ENCODE data around the gene TMEM184A.

DNA sequence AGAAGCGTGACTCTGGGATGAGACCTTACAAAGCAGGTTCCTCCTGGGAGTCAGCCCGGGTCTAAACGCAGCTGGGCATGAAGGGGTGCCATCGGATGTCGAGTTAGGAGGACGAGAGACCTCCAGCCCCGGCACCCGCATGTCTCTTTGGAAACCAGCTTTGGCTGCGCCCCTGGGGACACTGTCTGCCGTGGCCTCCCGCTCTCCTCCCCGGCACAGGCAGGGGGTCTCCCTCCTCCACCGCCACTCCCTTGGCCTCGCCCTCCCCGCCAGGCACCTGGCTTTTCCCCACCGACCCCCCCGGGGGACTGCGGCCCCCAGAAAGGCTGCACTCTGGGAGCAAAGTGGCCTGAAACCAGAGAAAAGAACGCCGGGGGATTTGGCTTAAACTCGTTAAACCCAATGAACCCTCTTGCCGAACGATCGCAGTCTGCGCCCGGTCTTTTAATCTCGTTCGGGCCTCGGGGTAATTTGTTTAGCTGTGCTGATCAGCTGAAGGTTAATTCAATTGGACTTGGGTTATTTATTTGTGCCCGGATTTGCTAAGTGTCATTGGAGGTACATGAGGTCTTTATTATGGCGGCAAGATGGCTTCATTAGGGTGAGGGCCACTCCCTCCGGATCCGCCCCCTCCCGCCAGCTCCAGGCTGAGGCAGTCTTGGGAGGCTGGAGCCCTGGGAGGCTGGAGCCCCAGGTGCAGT is 30.3 kb upstream of the TMEM184A start:
- TF ChIP-seq, protein P1, sequence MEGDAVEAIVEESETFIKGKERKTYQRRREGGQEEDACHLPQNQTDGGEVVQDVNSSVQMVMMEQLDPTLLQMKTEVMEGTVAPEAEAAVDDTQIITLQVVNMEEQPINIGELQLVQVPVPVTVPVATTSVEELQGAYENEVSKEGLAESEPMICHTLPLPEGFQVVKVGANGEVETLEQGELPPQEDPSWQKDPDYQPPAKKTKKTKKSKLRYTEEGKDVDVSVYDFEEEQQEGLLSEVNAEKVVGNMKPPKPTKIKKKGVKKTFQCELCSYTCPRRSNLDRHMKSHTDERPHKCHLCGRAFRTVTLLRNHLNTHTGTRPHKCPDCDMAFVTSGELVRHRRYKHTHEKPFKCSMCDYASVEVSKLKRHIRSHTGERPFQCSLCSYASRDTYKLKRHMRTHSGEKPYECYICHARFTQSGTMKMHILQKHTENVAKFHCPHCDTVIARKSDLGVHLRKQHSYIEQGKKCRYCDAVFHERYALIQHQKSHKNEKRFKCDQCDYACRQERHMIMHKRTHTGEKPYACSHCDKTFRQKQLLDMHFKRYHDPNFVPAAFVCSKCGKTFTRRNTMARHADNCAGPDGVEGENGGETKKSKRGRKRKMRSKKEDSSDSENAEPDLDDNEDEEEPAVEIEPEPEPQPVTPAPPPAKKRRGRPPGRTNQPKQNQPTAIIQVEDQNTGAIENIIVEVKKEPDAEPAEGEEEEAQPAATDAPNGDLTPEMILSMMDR (conservative IDR thresholded peaks at IDR 0.05; ENCODE audit: low read depth in 2 of 2) = no peak
- TF ChIP-seq POLR2AphosphoS5 (IDR thresholded peaks at IDR 0.05; ENCODE audit: low read depth) = no peak
- TF ChIP-seq EZH2 (IDR thresholded peaks at IDR 0.05; ENCODE audit: low read depth, unreplicated experiment) = no peak
- TF ChIP-seq CREB1 (CRISPR knock-in tag; IDR thresholded peaks at IDR 0.05; ENCODE audit: low read depth) = no peak
- no peak for TF ChIP-seq EZH2phosphoT487 (IDR thresholded peaks at IDR 0.05; ENCODE audit: unreplicated experiment)
- TF ChIP-seq JUNB (IDR thresholded peaks at IDR 0.05; ENCODE audit: unreplicated experiment) = no peak
- TF ChIP-seq, protein P2, sequence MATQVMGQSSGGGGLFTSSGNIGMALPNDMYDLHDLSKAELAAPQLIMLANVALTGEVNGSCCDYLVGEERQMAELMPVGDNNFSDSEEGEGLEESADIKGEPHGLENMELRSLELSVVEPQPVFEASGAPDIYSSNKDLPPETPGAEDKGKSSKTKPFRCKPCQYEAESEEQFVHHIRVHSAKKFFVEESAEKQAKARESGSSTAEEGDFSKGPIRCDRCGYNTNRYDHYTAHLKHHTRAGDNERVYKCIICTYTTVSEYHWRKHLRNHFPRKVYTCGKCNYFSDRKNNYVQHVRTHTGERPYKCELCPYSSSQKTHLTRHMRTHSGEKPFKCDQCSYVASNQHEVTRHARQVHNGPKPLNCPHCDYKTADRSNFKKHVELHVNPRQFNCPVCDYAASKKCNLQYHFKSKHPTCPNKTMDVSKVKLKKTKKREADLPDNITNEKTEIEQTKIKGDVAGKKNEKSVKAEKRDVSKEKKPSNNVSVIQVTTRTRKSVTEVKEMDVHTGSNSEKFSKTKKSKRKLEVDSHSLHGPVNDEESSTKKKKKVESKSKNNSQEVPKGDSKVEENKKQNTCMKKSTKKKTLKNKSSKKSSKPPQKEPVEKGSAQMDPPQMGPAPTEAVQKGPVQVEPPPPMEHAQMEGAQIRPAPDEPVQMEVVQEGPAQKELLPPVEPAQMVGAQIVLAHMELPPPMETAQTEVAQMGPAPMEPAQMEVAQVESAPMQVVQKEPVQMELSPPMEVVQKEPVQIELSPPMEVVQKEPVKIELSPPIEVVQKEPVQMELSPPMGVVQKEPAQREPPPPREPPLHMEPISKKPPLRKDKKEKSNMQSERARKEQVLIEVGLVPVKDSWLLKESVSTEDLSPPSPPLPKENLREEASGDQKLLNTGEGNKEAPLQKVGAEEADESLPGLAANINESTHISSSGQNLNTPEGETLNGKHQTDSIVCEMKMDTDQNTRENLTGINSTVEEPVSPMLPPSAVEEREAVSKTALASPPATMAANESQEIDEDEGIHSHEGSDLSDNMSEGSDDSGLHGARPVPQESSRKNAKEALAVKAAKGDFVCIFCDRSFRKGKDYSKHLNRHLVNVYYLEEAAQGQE (IDR thresholded peaks at IDR 0.05; ENCODE audit: unreplicated experiment) = no peak
- TF ChIP-seq, protein P3, sequence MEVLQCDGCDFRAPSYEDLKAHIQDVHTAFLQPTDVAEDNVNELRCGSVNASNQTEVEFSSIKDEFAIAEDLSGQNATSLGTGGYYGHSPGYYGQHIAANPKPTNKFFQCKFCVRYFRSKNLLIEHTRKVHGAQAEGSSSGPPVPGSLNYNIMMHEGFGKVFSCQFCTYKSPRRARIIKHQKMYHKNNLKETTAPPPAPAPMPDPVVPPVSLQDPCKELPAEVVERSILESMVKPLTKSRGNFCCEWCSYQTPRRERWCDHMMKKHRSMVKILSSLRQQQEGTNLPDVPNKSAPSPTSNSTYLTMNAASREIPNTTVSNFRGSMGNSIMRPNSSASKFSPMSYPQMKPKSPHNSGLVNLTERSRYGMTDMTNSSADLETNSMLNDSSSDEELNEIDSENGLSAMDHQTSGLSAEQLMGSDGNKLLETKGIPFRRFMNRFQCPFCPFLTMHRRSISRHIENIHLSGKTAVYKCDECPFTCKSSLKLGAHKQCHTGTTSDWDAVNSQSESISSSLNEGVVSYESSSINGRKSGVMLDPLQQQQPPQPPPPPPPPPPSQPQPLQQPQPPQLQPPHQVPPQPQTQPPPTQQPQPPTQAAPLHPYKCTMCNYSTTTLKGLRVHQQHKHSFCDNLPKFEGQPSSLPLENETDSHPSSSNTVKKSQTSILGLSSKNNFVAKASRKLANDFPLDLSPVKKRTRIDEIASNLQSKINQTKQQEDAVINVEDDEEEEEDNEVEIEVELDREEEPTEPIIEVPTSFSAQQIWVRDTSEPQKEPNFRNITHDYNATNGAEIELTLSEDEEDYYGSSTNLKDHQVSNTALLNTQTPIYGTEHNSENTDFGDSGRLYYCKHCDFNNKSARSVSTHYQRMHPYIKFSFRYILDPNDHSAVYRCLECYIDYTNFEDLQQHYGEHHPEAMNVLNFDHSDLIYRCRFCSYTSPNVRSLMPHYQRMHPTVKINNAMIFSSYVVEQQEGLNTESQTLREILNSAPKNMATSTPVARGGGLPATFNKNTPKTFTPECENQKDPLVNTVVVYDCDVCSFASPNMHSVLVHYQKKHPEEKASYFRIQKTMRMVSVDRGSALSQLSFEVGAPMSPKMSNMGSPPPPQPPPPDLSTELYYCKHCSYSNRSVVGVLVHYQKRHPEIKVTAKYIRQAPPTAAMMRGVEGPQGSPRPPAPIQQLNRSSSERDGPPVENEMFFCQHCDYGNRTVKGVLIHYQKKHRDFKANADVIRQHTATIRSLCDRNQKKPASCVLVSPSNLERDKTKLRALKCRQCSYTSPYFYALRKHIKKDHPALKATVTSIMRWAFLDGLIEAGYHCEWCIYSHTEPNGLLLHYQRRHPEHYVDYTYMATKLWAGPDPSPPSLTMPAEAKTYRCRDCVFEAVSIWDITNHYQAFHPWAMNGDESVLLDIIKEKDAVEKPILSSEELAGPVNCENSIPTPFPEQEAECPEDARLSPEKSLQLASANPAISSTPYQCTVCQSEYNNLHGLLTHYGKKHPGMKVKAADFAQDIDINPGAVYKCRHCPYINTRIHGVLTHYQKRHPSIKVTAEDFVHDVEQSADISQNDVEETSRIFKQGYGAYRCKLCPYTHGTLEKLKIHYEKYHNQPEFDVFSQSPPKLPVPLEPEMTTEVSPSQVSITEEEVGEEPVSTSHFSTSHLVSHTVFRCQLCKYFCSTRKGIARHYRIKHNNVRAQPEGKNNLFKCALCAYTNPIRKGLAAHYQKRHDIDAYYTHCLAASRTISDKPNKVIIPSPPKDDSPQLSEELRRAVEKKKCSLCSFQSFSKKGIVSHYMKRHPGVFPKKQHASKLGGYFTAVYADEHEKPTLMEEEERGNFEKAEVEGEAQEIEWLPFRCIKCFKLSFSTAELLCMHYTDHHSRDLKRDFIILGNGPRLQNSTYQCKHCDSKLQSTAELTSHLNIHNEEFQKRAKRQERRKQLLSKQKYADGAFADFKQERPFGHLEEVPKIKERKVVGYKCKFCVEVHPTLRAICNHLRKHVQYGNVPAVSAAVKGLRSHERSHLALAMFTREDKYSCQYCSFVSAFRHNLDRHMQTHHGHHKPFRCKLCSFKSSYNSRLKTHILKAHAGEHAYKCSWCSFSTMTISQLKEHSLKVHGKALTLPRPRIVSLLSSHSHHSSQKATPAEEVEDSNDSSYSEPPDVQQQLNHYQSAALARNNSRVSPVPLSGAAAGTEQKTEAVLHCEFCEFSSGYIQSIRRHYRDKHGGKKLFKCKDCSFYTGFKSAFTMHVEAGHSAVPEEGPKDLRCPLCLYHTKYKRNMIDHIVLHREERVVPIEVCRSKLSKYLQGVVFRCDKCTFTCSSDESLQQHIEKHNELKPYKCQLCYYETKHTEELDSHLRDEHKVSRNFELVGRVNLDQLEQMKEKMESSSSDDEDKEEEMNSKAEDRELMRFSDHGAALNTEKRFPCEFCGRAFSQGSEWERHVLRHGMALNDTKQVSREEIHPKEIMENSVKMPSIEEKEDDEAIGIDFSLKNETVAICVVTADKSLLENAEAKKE (CRISPR knock-in tag; IDR thresholded peaks at IDR 0.05) = no peak
- no peak for TF ChIP-seq STAT1 (IDR thresholded peaks at IDR 0.05; ENCODE audit: unreplicated experiment)
- no peak for TF ChIP-seq NANOG (IDR thresholded peaks at IDR 0.05; ENCODE audit: borderline replicate concordance)
- no peak for TF ChIP-seq ZNF331 (CRISPR knock-in tag; IDR thresholded peaks at IDR 0.05; ENCODE audit: low read depth)
